H1 (cell line): ENCODE data around the gene ZHX3. TPM values are rescaled to one million over a fixed set of nuclear protein-coding genes. Genes with fewer than 3 reads are reported as not detected.

Experiments used
- CTCF ChIA-PET: fragments of 300-600 bp; sonication (Branson Sonifier 250); formaldehyde crosslinking; loops from one replicate; lab custom pipeline; 2021; ENCODE audit not compliant: partially characterized antibody; lab: Charles Lee
- POLR2A ChIA-PET: fragments of 300-600 bp; sonication (Branson Sonifier 250); formaldehyde crosslinking; loops from one replicate; lab custom pipeline; 2021; ENCODE audit warnings: inconsistent platforms; ENCODE audit not compliant: partially characterized antibody; lab: Charles Lee
- DNase-seq, 2 experiments: peaks; one replicate each; pipeline versions ENCODE4 v3.0.0 to v3.0.0-alpha.2; 2010 to 2022; ENCODE audit warnings: low spot score in 2 of 2, low read depth in 1 of 2, mixed read lengths in 1 of 2
- FAIRE-seq: peaks from 2 replicates; lab custom pipeline; 2011; peaks lifted over from hg19 to GRCh38; lab: Jason Lieb, UNC
- H2AFZ ChIP-seq: 2 replicates; pipeline ENCODE4 v1.8.1; 2012; ENCODE audit warnings: low read length, inconsistent platforms
- H2AK5ac ChIP-seq: 2 replicates; pipeline ENCODE4 v1.6.1; 2013; ENCODE audit warnings: low read depth, low read length
- H2BK120ac ChIP-seq: replicated peaks from 2 replicates; pipeline ENCODE3; 2013; ENCODE audit warnings: low read depth, low read length, inconsistent platforms
- H2BK12ac ChIP-seq: 2 replicates; pipeline ENCODE4 v1.6.1; 2013; ENCODE audit warnings: low read depth, low read length
- H2BK15ac ChIP-seq: 2 replicates; pipeline ENCODE4 v1.6.1; 2013; ENCODE audit warnings: low read length
- H2BK20ac ChIP-seq: 2 replicates; pipeline ENCODE4 v1.6.1; 2013; ENCODE audit warnings: low read length
- H2BK5ac ChIP-seq: 2 replicates; pipeline ENCODE4 v1.6.1; 2013; ENCODE audit warnings: low read depth, low read length
- H3K14ac ChIP-seq: 2 replicates; pipeline ENCODE4 v1.6.1; 2013; ENCODE audit warnings: inconsistent platforms; ENCODE audit not compliant: insufficient read length
- H3K18ac ChIP-seq: 2 replicates; pipeline ENCODE4 v1.6.1; 2013; ENCODE audit warnings: low read length; ENCODE audit errors: extremely low read depth
- H3K23ac ChIP-seq: 2 replicates; pipeline ENCODE4 v1.6.1; 2013; ENCODE audit warnings: inconsistent platforms; ENCODE audit not compliant: insufficient read length
- H3K23me2 ChIP-seq: 2 replicates; pipeline ENCODE4 v1.6.1; 2013; ENCODE audit warnings: low read depth, low read length
- H3K27ac ChIP-seq: 2 replicates; pipeline ENCODE4 v1.6.1; 2011; ENCODE audit warnings: low read depth, low read length, inconsistent platforms
- H3K27me3 ChIP-seq, 4 experiments: replicated peaks in 1 of 4; 1 replicate in 1 of 4; 2 replicates in 3 of 4; pipeline versions ENCODE4 v1.6.1 to v1.8.1; 2011 to 2013; ENCODE audit warnings: low read length in 3 of 4, mild to moderate bottlenecking in 3 of 4, inconsistent platforms in 2 of 4, mixed read lengths in 2 of 4, moderate library complexity in 1 of 4; ENCODE audit not compliant: control insufficient read depth in 3 of 4, insufficient read depth in 3 of 4; ENCODE audit errors: extremely low read depth in 1 of 4
- H3K36me3 ChIP-seq, 4 experiments: 2 replicates each; pipeline versions ENCODE4 v1.6.1 to v1.8.1; 2011 to 2013; ENCODE audit warnings: mild to moderate bottlenecking in 4 of 4, low read length in 3 of 4, moderate library complexity in 2 of 4, control low read depth in 1 of 4, inconsistent platforms in 1 of 4; ENCODE audit not compliant: insufficient read depth in 4 of 4, control insufficient read depth in 2 of 4
- H3K4ac ChIP-seq: replicated peaks from 2 replicates; pipeline ENCODE3; 2013; ENCODE audit warnings: low read length, low read depth, mixed read lengths, inconsistent platforms; ENCODE audit not compliant: insufficient read length
- H3K4me1 ChIP-seq, 4 experiments: replicated peaks in 1 of 4; 1 replicate in 1 of 4; 2 replicates in 3 of 4; pipeline versions ENCODE4 v1.6.1 to v1.8.1; 2011 to 2013; ENCODE audit warnings: low read length in 3 of 4, inconsistent platforms in 2 of 4, mixed read lengths in 1 of 4; ENCODE audit not compliant: insufficient read depth in 4 of 4, control insufficient read depth in 3 of 4
- H3K4me2 ChIP-seq, 2 experiments: 2 replicates each; pipeline versions ENCODE4 v1.6.1 to v1.8.1; 2011 to 2013; ENCODE audit warnings: low read depth in 2 of 2, low read length in 2 of 2, control low read depth in 1 of 2, inconsistent platforms in 1 of 2, mild to moderate bottlenecking in 1 of 2; ENCODE audit not compliant: insufficient read depth in 1 of 2
- H3K4me3 ChIP-seq, 4 experiments: fragments of 200-600, 300-600 bp in 1 of 4; sonication (generic), shearing (Covaris generic), sonication (Bioruptor Twin) in 1 of 4; 2 replicates each; pipeline versions ENCODE4 v1.5.1 to v1.8.1; 2011 to 2016; ENCODE audit warnings: low read length in 4 of 4, low read depth in 3 of 4, control low read depth in 2 of 4, inconsistent platforms in 2 of 4, mild to moderate bottlenecking in 2 of 4, mixed read lengths in 1 of 4, moderate library complexity in 1 of 4; ENCODE audit not compliant: insufficient read depth in 2 of 4; ENCODE audit errors: extremely low read depth in 1 of 4
- H3K56ac ChIP-seq: replicated peaks from 2 replicates; pipeline ENCODE3; 2013; ENCODE audit warnings: low read depth, mild to moderate bottlenecking, mixed read lengths, low read length, inconsistent platforms; ENCODE audit not compliant: insufficient read length
- H3K79me1 ChIP-seq: 2 replicates; pipeline ENCODE4 v1.6.1; 2013; ENCODE audit warnings: low read depth, low read length, control low read depth
- H3K79me2 ChIP-seq, 2 experiments: 2 replicates each; pipeline versions ENCODE4 v1.6.1 to v1.8.1; 2012 to 2013; ENCODE audit warnings: low read length in 2 of 2, mild to moderate bottlenecking in 2 of 2, inconsistent platforms in 1 of 2; ENCODE audit not compliant: insufficient read depth in 2 of 2, control insufficient read depth in 1 of 2
- H3K9ac ChIP-seq, 4 experiments: replicated peaks in 1 of 4; 1 replicate in 1 of 4; 2 replicates in 3 of 4; pipeline versions ENCODE4 v1.6.1 to v1.8.1; 2011 to 2013; ENCODE audit warnings: low read depth in 3 of 4, low read length in 3 of 4, control low read depth in 2 of 4, mild to moderate bottlenecking in 2 of 4, moderate library complexity in 2 of 4, inconsistent platforms in 1 of 4; ENCODE audit errors: extremely low read depth in 1 of 4
- H3K9me3 ChIP-seq, 2 experiments: 2 replicates each; pipeline versions ENCODE4 v1.6.1 to v1.8.1; 2012 to 2013; ENCODE audit warnings: mild to moderate bottlenecking in 2 of 2, moderate library complexity in 2 of 2, control low read depth in 1 of 2, inconsistent platforms in 1 of 2, low read depth in 1 of 2, low read length in 1 of 2, mixed read lengths in 1 of 2; ENCODE audit not compliant: insufficient read depth in 2 of 2
- H4K20me1 ChIP-seq, 2 experiments: replicated peaks in 1 of 2; 2 replicates each; pipeline versions ENCODE3 to v1.8.1; 2011 to 2013; ENCODE audit warnings: inconsistent platforms in 2 of 2, low read length in 2 of 2, mild to moderate bottlenecking in 1 of 2; ENCODE audit not compliant: insufficient read depth in 2 of 2, control insufficient read depth in 1 of 2
- H4K5ac ChIP-seq: 2 replicates; pipeline ENCODE4 v1.6.1; 2013; ENCODE audit warnings: low read length, low read depth, mixed read lengths, inconsistent platforms; ENCODE audit not compliant: insufficient read length
- H4K8ac ChIP-seq: 2 replicates; pipeline ENCODE4 v1.8.0; 2013; ENCODE audit warnings: mild to moderate bottlenecking, moderate library complexity, low read length, inconsistent platforms; ENCODE audit not compliant: insufficient read depth; ENCODE audit errors: extremely low read depth
- H4K91ac ChIP-seq: replicated peaks from 2 replicates; pipeline ENCODE3; 2013; ENCODE audit warnings: low read length, mixed read lengths, inconsistent platforms; ENCODE audit not compliant: insufficient read length
- BCL11A ChIP-seq, 2 experiments: IDR thresholded peaks; one replicate each; pipeline ENCODE4 v1.6.1; 2011; ENCODE audit warnings: low read depth in 2 of 2, low read length in 2 of 2, mild to moderate bottlenecking in 2 of 2
- HDAC6 ChIP-seq: IDR thresholded peaks from one replicate; pipeline ENCODE4 v1.7.1; 2012; ENCODE audit warnings: low read depth, mild to moderate bottlenecking, inconsistent platforms, low read length, moderate library complexity
- RXRA ChIP-seq: IDR thresholded peaks from 2 replicates; pipeline ENCODE4 v1.6.1; 2011; ENCODE audit warnings: low read depth, mild to moderate bottlenecking, low read length, moderate library complexity; ENCODE audit not compliant: insufficient read depth
- SIRT6 ChIP-seq: IDR thresholded peaks from one replicate; pipeline ENCODE4 v1.7.1; 2012; ENCODE audit warnings: low read length, inconsistent platforms
- TBP ChIP-seq: IDR thresholded peaks from 2 replicates; pipeline ENCODE4 v1.6.1; 2011; ENCODE audit warnings: low read depth, low read length, improper control_type of control experiment
- WGBS, 2 experiments: shearing (Covaris generic) in 1 of 2; methylation state at CpG; one replicate each; pipeline versions ENCODE4 v1.1.6 to v1.1.7; 2013 to 2015; ENCODE audit warnings: low lambda C conversion rate in 2 of 2, mixed read lengths in 2 of 2, inconsistent platforms in 1 of 2, low coverage in 1 of 2, missing lambda C conversion rate in 1 of 2; ENCODE audit not compliant: insufficient replicate concordance in 2 of 2, insufficient coverage in 1 of 2, insufficient read length in 1 of 2; ENCODE audit errors: extremely low coverage in 1 of 2, missing lambda C conversion rate in 1 of 2; 5-methylcytosine and 5-hydroxymethylcytosine counted together
- polyA plus RNA-seq, 7 experiments: library from polyadenylated mRNA; depleted of rRNA in 3 of 7; stranded (reverse) in 5 of 7; unstranded in 2 of 7; fragments of >200 nt in 5 of 7; fragments of 200-250 nt in 2 of 7; gene quantifications; 1 replicate in 5 of 7; 2 replicates in 1 of 7; 4 replicates in 1 of 7; pipeline versions ENCODE4 v1.2.1 to v1.2.3, GENCODE V29; 2011 to 2013; ENCODE audit warnings: missing spikeins in 2 of 7, mixed read lengths in 2 of 7
- total RNA-seq: library from RNA; stranded (reverse); fragmentation: NEBNext Ultra II Directional; extraction: Animal tissue kit (Norgen Biotek cat#: 25700); gene quantifications from 2 replicates; pipeline ENCODE4 v1.2.1, GENCODE V29; 2021

Gene ZHX3
- total and polyA plus RNA-seq, 2 of the 8 experiments (the other 6 are each of a cell fraction or from before 2014, with no cell fraction given), result 1.00 to 7.8 TPM

- no peak overlapping the region for H2AK5ac ChIP-seq
- no peak overlapping the region for H3K56ac ChIP-seq
- WGBS, 2 experiments, result 78% methylated on average over 5 of the region's 5 CpGs; no CpG with 5 or more reads in 1 of the 2 experiments
- no peak overlapping the region for H4K91ac ChIP-seq
- H3K79me1 ChIP-seq, result peaks cover 23% of the 10 kb centered on the region
- H3K79me2 ChIP-seq, result peaks cover 63 to 66% of the 10 kb centered on the region in 2 experiments
- no peak overlapping the region for H3K23ac ChIP-seq
- peak overlapping the region; percentile 80 to 97 (median 90); a peak in 7 of 8 replicates for H3K4me3 ChIP-seq
- H4K8ac ChIP-seq, result no peak overlapping the region
- H3K23me2 ChIP-seq, result peaks cover 13% of the 10 kb centered on the region; the same call in 1 of the 2 replicates
- peaks cover 0 to 4% (median 0%) of the 10 kb centered on the region in 4 experiments; a peak in 1 of 8 replicates for H3K36me3 ChIP-seq
- no peak for DNase-seq
- peaks cover 24 to 45% of the 10 kb centered on the region in 2 experiments for H4K20me1 ChIP-seq
- H3K27ac ChIP-seq, result no peak overlapping the region
- CTCF ChIA-PET, result interaction anchor here (1.1 to 3.2 kb wide), 6 partner anchors 8 to 33 kb away, joined by 3 to 10 read pairs (median 4); no protein-coding TSS in a partner anchor
- H2BK5ac ChIP-seq, result no peak overlapping the region
- H3K4me2 ChIP-seq, result peak overlapping the region; percentile 88 to 97
- no peak overlapping the region for H3K18ac ChIP-seq
- no peak overlapping the region for H2BK12ac ChIP-seq
- POLR2A ChIA-PET, result interaction anchor here (1.5 to 2.1 kb wide), 5 partner anchors 8 to 166 kb away, joined by 3 to 12 read pairs (median 7); no protein-coding TSS in a partner anchor
- H3K4me1 ChIP-seq, result peaks cover 25 to 47% (median 30%) of the 10 kb centered on the region in 4 experiments
- H2BK20ac ChIP-seq, result no peak overlapping the region
- H3K14ac ChIP-seq, result no peak overlapping the region
- no peaks in the 10 kb centered on the region for H3K9me3 ChIP-seq
- H3K9ac ChIP-seq, result peak overlapping the region in 1 of 4 experiments; percentile 96; a peak in 2 of 7 replicates
- H4K5ac ChIP-seq, result no peak overlapping the region
- peaks cover 0 to 9% (median 2%) of the 10 kb centered on the region in 4 experiments; a peak in 3 of 7 replicates for H3K27me3 ChIP-seq
- H2BK120ac ChIP-seq, result no peak overlapping the region
- H2AFZ ChIP-seq, result no peak overlapping the region
- no peak overlapping the region for H3K4ac ChIP-seq
- no peak for FAIRE-seq
- no peak overlapping the region for H2BK15ac ChIP-seq
- TF ChIP-seq TBP, result no peak
- TF ChIP-seq HDAC6, result no peak
- TF ChIP-seq SIRT6, result no peak
- no peak for TF ChIP-seq RXRA
- TF ChIP-seq BCL11A (IDR thresholded peaks at IDR 0.05; ENCODE audit: low read depth in 2 of 2, low read length in 2 of 2), result no peak
Observed at GRCh38 chr20:41139227-41140093, 178.1 kb downstream of the ZHX3 start.
